H1 (cell line): ENCODE data around the gene DGKD. TPM values are rescaled to one million over a fixed set of nuclear protein-coding genes. Genes with fewer than 3 reads are reported as not detected.

Experiments
- CTCF ChIA-PET: fragments of 300-600 bp; sonication (Branson Sonifier 250); formaldehyde crosslinking; loops from one replicate; lab custom pipeline; 2021; ENCODE audit not compliant: partially characterized antibody; lab: Charles Lee
- POLR2A ChIA-PET: fragments of 300-600 bp; sonication (Branson Sonifier 250); formaldehyde crosslinking; loops from one replicate; lab custom pipeline; 2021; ENCODE audit warnings: inconsistent platforms; ENCODE audit not compliant: partially characterized antibody; lab: Charles Lee
- DNase-seq, 2 experiments: peaks; one replicate each; pipeline versions ENCODE4 v3.0.0 to v3.0.0-alpha.2; 2010 to 2022; ENCODE audit warnings: low spot score in 2 of 2, low read depth in 1 of 2, mixed read lengths in 1 of 2
- FAIRE-seq: peaks from 2 replicates; lab custom pipeline; 2011; peaks lifted over from hg19 to GRCh38; lab: Jason Lieb, UNC
- H2AFZ ChIP-seq: 2 replicates; pipeline ENCODE4 v1.8.1; 2012; ENCODE audit warnings: low read length, inconsistent platforms
- H2AK5ac ChIP-seq: 2 replicates; pipeline ENCODE4 v1.6.1; 2013; ENCODE audit warnings: low read depth, low read length
- H2BK120ac ChIP-seq: replicated peaks from 2 replicates; pipeline ENCODE3; 2013; ENCODE audit warnings: low read depth, low read length, inconsistent platforms
- H2BK12ac ChIP-seq: 2 replicates; pipeline ENCODE4 v1.6.1; 2013; ENCODE audit warnings: low read depth, low read length
- H2BK15ac ChIP-seq: 2 replicates; pipeline ENCODE4 v1.6.1; 2013; ENCODE audit warnings: low read length
- H2BK20ac ChIP-seq: 2 replicates; pipeline ENCODE4 v1.6.1; 2013; ENCODE audit warnings: low read length
- H2BK5ac ChIP-seq: 2 replicates; pipeline ENCODE4 v1.6.1; 2013; ENCODE audit warnings: low read depth, low read length
- H3K14ac ChIP-seq: 2 replicates; pipeline ENCODE4 v1.6.1; 2013; ENCODE audit warnings: inconsistent platforms; ENCODE audit not compliant: insufficient read length
- H3K18ac ChIP-seq: 2 replicates; pipeline ENCODE4 v1.6.1; 2013; ENCODE audit warnings: low read length; ENCODE audit errors: extremely low read depth
- H3K23ac ChIP-seq: 2 replicates; pipeline ENCODE4 v1.6.1; 2013; ENCODE audit warnings: inconsistent platforms; ENCODE audit not compliant: insufficient read length
- H3K23me2 ChIP-seq: 2 replicates; pipeline ENCODE4 v1.6.1; 2013; ENCODE audit warnings: low read depth, low read length
- H3K27ac ChIP-seq: 2 replicates; pipeline ENCODE4 v1.6.1; 2011; ENCODE audit warnings: low read depth, low read length, inconsistent platforms
- H3K27me3 ChIP-seq, 4 experiments: replicated peaks in 1 of 4; 1 replicate in 1 of 4; 2 replicates in 3 of 4; pipeline versions ENCODE4 v1.6.1 to v1.8.1; 2011 to 2013; ENCODE audit warnings: low read length in 3 of 4, mild to moderate bottlenecking in 3 of 4, inconsistent platforms in 2 of 4, mixed read lengths in 2 of 4, moderate library complexity in 1 of 4; ENCODE audit not compliant: control insufficient read depth in 3 of 4, insufficient read depth in 3 of 4; ENCODE audit errors: extremely low read depth in 1 of 4
- H3K36me3 ChIP-seq, 4 experiments: 2 replicates each; pipeline versions ENCODE4 v1.6.1 to v1.8.1; 2011 to 2013; ENCODE audit warnings: mild to moderate bottlenecking in 4 of 4, low read length in 3 of 4, moderate library complexity in 2 of 4, control low read depth in 1 of 4, inconsistent platforms in 1 of 4; ENCODE audit not compliant: insufficient read depth in 4 of 4, control insufficient read depth in 2 of 4
- H3K4ac ChIP-seq: replicated peaks from 2 replicates; pipeline ENCODE3; 2013; ENCODE audit warnings: low read length, low read depth, mixed read lengths, inconsistent platforms; ENCODE audit not compliant: insufficient read length
- H3K4me1 ChIP-seq, 4 experiments: replicated peaks in 1 of 4; 1 replicate in 1 of 4; 2 replicates in 3 of 4; pipeline versions ENCODE4 v1.6.1 to v1.8.1; 2011 to 2013; ENCODE audit warnings: low read length in 3 of 4, inconsistent platforms in 2 of 4, mixed read lengths in 1 of 4; ENCODE audit not compliant: insufficient read depth in 4 of 4, control insufficient read depth in 3 of 4
- H3K4me2 ChIP-seq, 2 experiments: 2 replicates each; pipeline versions ENCODE4 v1.6.1 to v1.8.1; 2011 to 2013; ENCODE audit warnings: low read depth in 2 of 2, low read length in 2 of 2, control low read depth in 1 of 2, inconsistent platforms in 1 of 2, mild to moderate bottlenecking in 1 of 2; ENCODE audit not compliant: insufficient read depth in 1 of 2
- H3K4me3 ChIP-seq, 4 experiments: fragments of 200-600, 300-600 bp in 1 of 4; sonication (generic), shearing (Covaris generic), sonication (Bioruptor Twin) in 1 of 4; 2 replicates each; pipeline versions ENCODE4 v1.5.1 to v1.8.1; 2011 to 2016; ENCODE audit warnings: low read length in 4 of 4, low read depth in 3 of 4, control low read depth in 2 of 4, inconsistent platforms in 2 of 4, mild to moderate bottlenecking in 2 of 4, mixed read lengths in 1 of 4, moderate library complexity in 1 of 4; ENCODE audit not compliant: insufficient read depth in 2 of 4; ENCODE audit errors: extremely low read depth in 1 of 4
- H3K56ac ChIP-seq: replicated peaks from 2 replicates; pipeline ENCODE3; 2013; ENCODE audit warnings: low read depth, mild to moderate bottlenecking, mixed read lengths, low read length, inconsistent platforms; ENCODE audit not compliant: insufficient read length
- H3K79me1 ChIP-seq: 2 replicates; pipeline ENCODE4 v1.6.1; 2013; ENCODE audit warnings: low read depth, low read length, control low read depth
- H3K79me2 ChIP-seq, 2 experiments: 2 replicates each; pipeline versions ENCODE4 v1.6.1 to v1.8.1; 2012 to 2013; ENCODE audit warnings: low read length in 2 of 2, mild to moderate bottlenecking in 2 of 2, inconsistent platforms in 1 of 2; ENCODE audit not compliant: insufficient read depth in 2 of 2, control insufficient read depth in 1 of 2
- H3K9ac ChIP-seq, 4 experiments: replicated peaks in 1 of 4; 1 replicate in 1 of 4; 2 replicates in 3 of 4; pipeline versions ENCODE4 v1.6.1 to v1.8.1; 2011 to 2013; ENCODE audit warnings: low read depth in 3 of 4, low read length in 3 of 4, control low read depth in 2 of 4, mild to moderate bottlenecking in 2 of 4, moderate library complexity in 2 of 4, inconsistent platforms in 1 of 4; ENCODE audit errors: extremely low read depth in 1 of 4
- H3K9me3 ChIP-seq, 2 experiments: 2 replicates each; pipeline versions ENCODE4 v1.6.1 to v1.8.1; 2012 to 2013; ENCODE audit warnings: mild to moderate bottlenecking in 2 of 2, moderate library complexity in 2 of 2, control low read depth in 1 of 2, inconsistent platforms in 1 of 2, low read depth in 1 of 2, low read length in 1 of 2, mixed read lengths in 1 of 2; ENCODE audit not compliant: insufficient read depth in 2 of 2
- H4K20me1 ChIP-seq, 2 experiments: replicated peaks in 1 of 2; 2 replicates each; pipeline versions ENCODE3 to v1.8.1; 2011 to 2013; ENCODE audit warnings: inconsistent platforms in 2 of 2, low read length in 2 of 2, mild to moderate bottlenecking in 1 of 2; ENCODE audit not compliant: insufficient read depth in 2 of 2, control insufficient read depth in 1 of 2
- H4K5ac ChIP-seq: 2 replicates; pipeline ENCODE4 v1.6.1; 2013; ENCODE audit warnings: low read length, low read depth, mixed read lengths, inconsistent platforms; ENCODE audit not compliant: insufficient read length
- H4K8ac ChIP-seq: 2 replicates; pipeline ENCODE4 v1.8.0; 2013; ENCODE audit warnings: mild to moderate bottlenecking, moderate library complexity, low read length, inconsistent platforms; ENCODE audit not compliant: insufficient read depth; ENCODE audit errors: extremely low read depth
- H4K91ac ChIP-seq: replicated peaks from 2 replicates; pipeline ENCODE3; 2013; ENCODE audit warnings: low read length, mixed read lengths, inconsistent platforms; ENCODE audit not compliant: insufficient read length
- ATF3 ChIP-seq: IDR thresholded peaks from 2 replicates; pipeline ENCODE4 v1.6.1; 2011; ENCODE audit warnings: low read depth, mild to moderate bottlenecking, low read length; ENCODE audit not compliant: insufficient read depth
- CEBPB ChIP-seq: IDR thresholded peaks from 2 replicates; pipeline ENCODE4 v1.6.1; 2012; ENCODE audit warnings: low read depth, low read length
- CREB1 ChIP-seq: IDR thresholded peaks from 2 replicates; pipeline ENCODE4 v1.6.1; 2012; ENCODE audit warnings: inconsistent platforms
- EGR1 ChIP-seq: IDR thresholded peaks from 2 replicates; pipeline ENCODE4 v1.6.1; 2011; ENCODE audit warnings: low read depth, low read length, borderline replicate concordance
- KDM4A ChIP-seq: IDR thresholded peaks from one replicate; pipeline ENCODE4 v1.7.1; 2012; ENCODE audit warnings: low read depth, mild to moderate bottlenecking, moderate library complexity, low read length, inconsistent platforms; ENCODE audit not compliant: severe bottlenecking
- KDM5A ChIP-seq: fragments of 200-600 bp; IDR thresholded peaks from 2 replicates; pipeline ENCODE4 v1.7.1; 2012; ENCODE audit warnings: mild to moderate bottlenecking, low read length, inconsistent platforms, mixed read lengths
- NANOG ChIP-seq: IDR thresholded peaks from 2 replicates; pipeline ENCODE4 v1.6.1; 2011; ENCODE audit warnings: low read length, low read depth, mild to moderate bottlenecking, inconsistent platforms; ENCODE audit not compliant: insufficient read depth, poor library complexity, severe bottlenecking
- PHF8 ChIP-seq: fragments of 200-600 bp; sonication (generic); conservative IDR thresholded peaks from 2 replicates; pipeline ENCODE4 v1.7.1; 2012; ENCODE audit warnings: low read depth, mild to moderate bottlenecking, inconsistent platforms, low read length, moderate library complexity
- SAP30 ChIP-seq: fragments of 300-600 bp; sonication (generic); IDR thresholded peaks from 2 replicates; pipeline ENCODE4 v1.7.1; 2012; ENCODE audit warnings: low read length, moderate library complexity, mild to moderate bottlenecking, inconsistent platforms; ENCODE audit not compliant: insufficient read depth, insufficient replicate concordance
- SP2 ChIP-seq: IDR thresholded peaks from 2 replicates; pipeline ENCODE4 v1.6.1; 2012; ENCODE audit warnings: mild to moderate bottlenecking, low read length, inconsistent platforms
- SRF ChIP-seq: IDR thresholded peaks from 2 replicates; pipeline ENCODE4 v1.6.1; 2011; ENCODE audit warnings: mild to moderate bottlenecking, low read depth, low read length, moderate library complexity
- USF2 ChIP-seq: IDR thresholded peaks from 2 replicates; pipeline ENCODE4 v1.6.1; 2011; ENCODE audit warnings: low read length, improper control_type of control experiment
- WGBS, 2 experiments: shearing (Covaris generic) in 1 of 2; methylation state at CpG; one replicate each; pipeline versions ENCODE4 v1.1.6 to v1.1.7; 2013 to 2015; ENCODE audit warnings: low lambda C conversion rate in 2 of 2, mixed read lengths in 2 of 2, inconsistent platforms in 1 of 2, low coverage in 1 of 2, missing lambda C conversion rate in 1 of 2; ENCODE audit not compliant: insufficient replicate concordance in 2 of 2, insufficient coverage in 1 of 2, insufficient read length in 1 of 2; ENCODE audit errors: extremely low coverage in 1 of 2, missing lambda C conversion rate in 1 of 2; 5-methylcytosine and 5-hydroxymethylcytosine counted together
- polyA plus RNA-seq, 7 experiments: library from polyadenylated mRNA; depleted of rRNA in 3 of 7; stranded (reverse) in 5 of 7; unstranded in 2 of 7; fragments of >200 nt in 5 of 7; fragments of 200-250 nt in 2 of 7; gene quantifications; 1 replicate in 5 of 7; 2 replicates in 1 of 7; 4 replicates in 1 of 7; pipeline versions ENCODE4 v1.2.1 to v1.2.3, GENCODE V29; 2011 to 2013; ENCODE audit warnings: missing spikeins in 2 of 7, mixed read lengths in 2 of 7
- total RNA-seq: library from RNA; stranded (reverse); fragmentation: NEBNext Ultra II Directional; extraction: Animal tissue kit (Norgen Biotek cat#: 25700); gene quantifications from 2 replicates; pipeline ENCODE4 v1.2.1, GENCODE V29; 2021

The DGKD gene
- total and polyA plus RNA-seq, 2 of the 8 experiments (the other 6 are each of a cell fraction or from before 2014, with no cell fraction given), result 7.7 to 30.9 TPM

- no peak overlapping the region for H2BK15ac ChIP-seq
- no peak overlapping the region for H2AFZ ChIP-seq
- no peak for FAIRE-seq
- H3K4me1 ChIP-seq, result peaks cover 0 to 8% (median 4%) of the 10 kb centered on the region in 4 experiments; a peak in 6 of 7 replicates
- no peak overlapping the region for H3K14ac ChIP-seq
- 82% methylated on average over 6 of the region's 6 CpGs; no CpG with 5 or more reads in 1 of the 2 experiments for WGBS, 2 experiments
- no peak overlapping the region for H2BK120ac ChIP-seq
- no peak overlapping the region for H3K23ac ChIP-seq
- peaks cover 2% of the 10 kb centered on the region; the same call in 1 of the 2 replicates for H3K23me2 ChIP-seq
- H4K20me1 ChIP-seq, result peaks cover 0 to 2% of the 10 kb centered on the region in 2 experiments
- ChIA-PET POLR2A (interaction anchor here (1.2 kb wide), 1 partner anchor 62 kb away, joined by 3 read pairs; no protein-coding TSS in a partner anchor), CTCF (interaction anchor here (0.7 to 3.7 kb wide), 9 partner anchors 9 to 557 kb away, joined by 3 to 18 read pairs (median 3); no protein-coding TSS in a partner anchor)
- H3K4ac ChIP-seq, result no peak overlapping the region
- no peak overlapping the region for H4K5ac ChIP-seq
- no peaks in the 10 kb centered on the region for H3K36me3 ChIP-seq
- peaks cover 6% of the 10 kb centered on the region for H3K79me1 ChIP-seq
- no peak overlapping the region for H2BK12ac ChIP-seq
- no peak overlapping the region for H3K4me3 ChIP-seq
- H2BK5ac ChIP-seq, result no peak overlapping the region
- H3K56ac ChIP-seq, result no peak overlapping the region
- no peak overlapping the region for H3K18ac ChIP-seq
- 0 out of 4 replicates have a peak, but pooled peaks cover 0 to 4% of the 10 kb centered on the region in 2 experiments for H3K79me2 ChIP-seq
- no peak overlapping the region for H2BK20ac ChIP-seq
- no peak overlapping the region for H4K8ac ChIP-seq
- H2AK5ac ChIP-seq, result no peak overlapping the region
- H3K4me2 ChIP-seq, result no peak overlapping the region
- no peak overlapping the region for H3K27ac ChIP-seq
- H3K9ac ChIP-seq, result no peak overlapping the region
- no peak overlapping the region for H4K91ac ChIP-seq
- peak in 1 of 2 experiments; percentile 35 for DNase-seq
- H3K27me3 ChIP-seq, result no peaks in the 10 kb centered on the region
- H3K9me3 ChIP-seq, result 0 out of 4 replicates have a peak, but pooled peaks cover 0 to under 1% of the 10 kb centered on the region in 2 experiments
- TF ChIP-seq KDM4A (no peak), USF2 (no peak), EGR1 (no peak), CREB1 (no peak), CEBPB (no peak), SAP30 (no peak), ATF3 (no peak), SRF (no peak), SP2 (no peak), NANOG (no peak), PHF8 (no peak), KDM5A (no peak)
These were observed 62.4 kb downstream of the DGKD start for GRCh38 chr2:233416706-233417105.
